Bone marrow (tissue), 2 donors: ENCODE measurements around the gene LIPC.
A peak's percentile ranks its signal among the peaks of the same experiment; 100 is the strongest.

Source experiments
- DNase-seq, 2 donors: peaks; one replicate each; lab custom pipeline; 2025; lab: John Stamatoyannopoulos, UW

LIPC gene

GRCh38 chr15:58436552-58436951, 4.8 kb downstream of the LIPC start:
- DNase-seq, result no peak

- DNase-seq, result no peak
These were observed 5.8 kb downstream of the LIPC start for GRCh38 chr15:58437531-58438105.

GRCh38 chr15:58438111-58438510, 6.3 kb downstream of the LIPC start:
- no peak for DNase-seq

- peak in 1 of 2 donors; percentile 65 for DNase-seq
These were observed 7.2 kb downstream of the LIPC start for GRCh38 chr15:58438956-58439355.

- DNase-seq, result no peak
These were observed 8.5 kb downstream of the LIPC start for GRCh38 chr15:58440158-58440910.

GRCh38 chr15:58440922-58441321, 9.1 kb downstream of the LIPC start:
- no peak for DNase-seq

GRCh38 chr15:58441376-58442070, 9.7 kb downstream of the LIPC start:
- DNase-seq, result no peak

GRCh38 chr15:58442122-58442521, 10.3 kb downstream of the LIPC start:
- no peak for DNase-seq

- DNase-seq, result no peak
These were observed 11.5 kb downstream of the LIPC start for GRCh38 chr15:58443308-58443707.

- DNase-seq, result no peak
These were observed 12.3 kb downstream of the LIPC start for GRCh38 chr15:58444056-58444455.

- no peak for DNase-seq
These were observed 13.0 kb downstream of the LIPC start for GRCh38 chr15:58444658-58445332.

- DNase-seq, result no peak
These were observed 14.1 kb downstream of the LIPC start for GRCh38 chr15:58445865-58446264.

- DNase-seq, result no peak
These were observed 14.7 kb downstream of the LIPC start for GRCh38 chr15:58446521-58446920.

- peak in 1 of 2 donors; percentile 23 for DNase-seq
These were observed 15.7 kb downstream of the LIPC start for GRCh38 chr15:58447271-58448010.

GRCh38 chr15:58448331-58448730, 16.5 kb downstream of the LIPC start:
- no peak for DNase-seq

- no peak for DNase-seq
These were observed 17.1 kb downstream of the LIPC start for GRCh38 chr15:58448906-58449305.

GRCh38 chr15:58451826-58452225, 20.0 kb downstream of the LIPC start:
- DNase-seq, result no peak

- no peak for DNase-seq
These were observed 21.0 kb downstream of the LIPC start for GRCh38 chr15:58452775-58453174.

- peak in 1 of 2 donors; percentile 81 for DNase-seq
These were observed 22.4 kb downstream of the LIPC start for GRCh38 chr15:58453931-58454793.

- no peak for DNase-seq
These were observed 23.2 kb downstream of the LIPC start for GRCh38 chr15:58454950-58455401.

- peak in 1 of 2 donors; percentile 31 for DNase-seq
These were observed 25.7 kb downstream of the LIPC start for GRCh38 chr15:58457466-58457965.
